Caco-2 (cell line): ENCODE results near the gene CASP3. TPM values are rescaled to one million over a fixed set of nuclear protein-coding genes. Genes with fewer than 3 reads are reported as not detected.

ENCODE experiments used
- BruUV-seq: library from RNA; stranded (reverse); fragments of 400-500 nt; replicated peaks from 2 replicates; lab custom pipeline; 2021; lab: Mats Ljungman, UMichigan
- CTCF ChIA-PET: fragments of 300-600 bp; sonication (Branson Sonifier 250); formaldehyde crosslinking; loops from one replicate; lab custom pipeline; 2022; ENCODE audit warnings: antibody characterized with exemption; lab: Charles Lee
- POLR2A ChIA-PET: fragments of 300-600 bp; sonication (Branson Sonifier 250); formaldehyde crosslinking; loops from one replicate; lab custom pipeline; 2022; ENCODE audit warnings: antibody characterized with exemption; lab: Charles Lee
- DNase-seq, 2 experiments: peaks; one replicate each; pipeline versions ENCODE4 v3.0.0 to v3.0.0-alpha.2; 2020 to 2022
- H3K27me3 ChIP-seq: replicated peaks from 2 replicates; pipeline ENCODE4 v1.6.0; 2011; ENCODE audit warnings: low read length; ENCODE audit not compliant: control insufficient read depth, insufficient read depth
- H3K36me3 ChIP-seq: 2 replicates; pipeline ENCODE4 v1.5.1; 2011; ENCODE audit warnings: low read length; ENCODE audit not compliant: control insufficient read depth, insufficient read depth
- H3K4me1 ChIP-seq: fragments of 250-450 bp; sonication (Bioruptor Pico); 2 replicates; pipeline ENCODE4 v1.5.1; 2020; ENCODE audit warnings: mild to moderate bottlenecking
- H3K4me3 ChIP-seq: 2 replicates; pipeline ENCODE4 v1.5.1; 2011; ENCODE audit warnings: low read depth, mild to moderate bottlenecking, control low read depth, low read length
- H3K9me3 ChIP-seq: fragments of 250-450 bp; sonication (Bioruptor Pico); 2 replicates; pipeline ENCODE4 v1.5.1; 2020; ENCODE audit warnings: mild to moderate bottlenecking, moderate library complexity
- H3K27ac Mint-ChIP-seq: one replicate; pipeline ENCODE4 v1.8.0; 2022; ENCODE audit warnings: mixed read lengths; ENCODE audit not compliant: unreplicated experiment
- H3K27me3 Mint-ChIP-seq: one replicate; pipeline ENCODE4 v1.8.0; 2022; ENCODE audit warnings: mixed read lengths; ENCODE audit not compliant: insufficient read depth, unreplicated experiment
- H3K36me3 Mint-ChIP-seq: one replicate; pipeline ENCODE4 v1.8.0; 2022; ENCODE audit warnings: mild to moderate bottlenecking, mixed read lengths; ENCODE audit not compliant: insufficient read depth, unreplicated experiment
- H3K4me1 Mint-ChIP-seq: one replicate; pipeline ENCODE4 v1.8.0; 2022; ENCODE audit warnings: low read depth, mixed read lengths; ENCODE audit not compliant: unreplicated experiment
- H3K4me3 Mint-ChIP-seq: one replicate; pipeline ENCODE4 v1.8.0; 2022; ENCODE audit warnings: mild to moderate bottlenecking, moderate library complexity, mixed read lengths; ENCODE audit not compliant: unreplicated experiment
- H3K9me3 Mint-ChIP-seq: one replicate; pipeline ENCODE4 v1.8.0; 2022; ENCODE audit warnings: mixed read lengths; ENCODE audit not compliant: unreplicated experiment
- intact Hi-C: fragments of 100-400 bp; cut with micrococcal nuclease; formaldehyde crosslinking; loops from one replicate; pipeline ENCODE4 v1.10.0; 2022; ENCODE audit not compliant: unreplicated experiment
- total RNA-seq: library from RNA; stranded (reverse); gene quantifications from 2 replicates; pipeline ENCODE4 v1.2.3, GENCODE V29; 2022
- TF ChIP-seq, protein P1 (sequence below), 2 experiments: fragments of 200-600 bp in 1 of 2; IDR thresholded peaks; 1 replicate in 1 of 2; 2 replicates in 1 of 2; pipeline versions ENCODE4 v1.5.1 to v1.8.0; 2011 to 2022; ENCODE audit warnings: antibody characterized with exemption in 1 of 2, control low read depth in 1 of 2, inconsistent platforms in 1 of 2, low read depth in 1 of 2, low read length in 1 of 2, mild to moderate bottlenecking in 1 of 2, moderate library complexity in 1 of 2; ENCODE audit not compliant: insufficient read depth in 1 of 2, severe bottlenecking in 1 of 2, unreplicated experiment in 1 of 2

The CASP3 gene
- total RNA-seq, 1 experiment from 2014 or later = 34.5 TPM

DNA sequence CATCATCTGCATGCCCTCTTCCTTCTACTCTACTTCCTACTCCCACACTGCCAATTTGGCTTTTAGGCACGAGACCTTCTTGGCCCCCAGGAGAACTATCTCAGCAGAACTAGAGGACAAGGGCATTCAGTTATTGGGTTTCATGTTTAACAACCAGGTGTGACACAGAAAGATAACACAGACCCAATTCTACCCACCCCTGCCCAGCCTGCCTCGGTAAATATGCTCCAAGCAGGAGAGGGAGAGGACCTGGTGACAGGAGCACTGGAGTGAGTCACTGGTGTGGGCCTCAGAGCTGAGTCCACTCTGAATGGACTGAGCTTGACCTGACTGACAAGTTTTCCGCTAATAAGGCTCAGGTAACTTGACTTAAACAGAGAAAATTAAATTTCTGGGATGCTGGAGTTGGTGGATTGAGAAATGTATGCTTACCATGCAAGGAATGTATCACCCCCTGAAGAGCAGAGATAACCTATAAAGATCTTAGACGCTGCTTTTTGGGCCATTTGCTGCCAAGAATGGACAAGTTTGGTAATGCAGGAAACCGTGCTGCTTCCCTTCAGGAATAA is 52.5 kb downstream of the CASP3 start:
- Histone ChIP-seq H3K27me3 (no peaks in the 10 kb centered on the region), H3K4me1 (peaks cover 10% of the 10 kb centered on the region), H3K36me3 (no peaks in the 10 kb centered on the region), H3K9me3 (no peaks in the 10 kb centered on the region; the same call in 1 of the 2 replicates), H3K4me3 (no peak overlapping the region)
- Mint-ChIP-seq H3K9me3 (peaks cover 3% of the 10 kb centered on the region), H3K36me3 (no peaks in the 10 kb centered on the region), H3K4me1 (peaks cover 7% of the 10 kb centered on the region), H3K27me3 (no peaks in the 10 kb centered on the region), H3K4me3 (peak overlapping the region; percentile 24), H3K27ac (no peak overlapping the region)
- TF ChIP-seq, protein P1, sequence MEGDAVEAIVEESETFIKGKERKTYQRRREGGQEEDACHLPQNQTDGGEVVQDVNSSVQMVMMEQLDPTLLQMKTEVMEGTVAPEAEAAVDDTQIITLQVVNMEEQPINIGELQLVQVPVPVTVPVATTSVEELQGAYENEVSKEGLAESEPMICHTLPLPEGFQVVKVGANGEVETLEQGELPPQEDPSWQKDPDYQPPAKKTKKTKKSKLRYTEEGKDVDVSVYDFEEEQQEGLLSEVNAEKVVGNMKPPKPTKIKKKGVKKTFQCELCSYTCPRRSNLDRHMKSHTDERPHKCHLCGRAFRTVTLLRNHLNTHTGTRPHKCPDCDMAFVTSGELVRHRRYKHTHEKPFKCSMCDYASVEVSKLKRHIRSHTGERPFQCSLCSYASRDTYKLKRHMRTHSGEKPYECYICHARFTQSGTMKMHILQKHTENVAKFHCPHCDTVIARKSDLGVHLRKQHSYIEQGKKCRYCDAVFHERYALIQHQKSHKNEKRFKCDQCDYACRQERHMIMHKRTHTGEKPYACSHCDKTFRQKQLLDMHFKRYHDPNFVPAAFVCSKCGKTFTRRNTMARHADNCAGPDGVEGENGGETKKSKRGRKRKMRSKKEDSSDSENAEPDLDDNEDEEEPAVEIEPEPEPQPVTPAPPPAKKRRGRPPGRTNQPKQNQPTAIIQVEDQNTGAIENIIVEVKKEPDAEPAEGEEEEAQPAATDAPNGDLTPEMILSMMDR (IDR thresholded peaks at IDR 0.05; ENCODE audit: insufficient read depth in 1 of 2, low read depth in 1 of 2, low read length in 1 of 2, severe bottlenecking in 1 of 2, unreplicated experiment in 1 of 2) = no peak
- POLR2A ChIA-PET = no interaction called here
- CTCF ChIA-PET = interaction anchor here (0.6 kb wide), 1 partner anchor 699 kb away, joined by 3 read pairs; no protein-coding TSS in a partner anchor
- DNase-seq = peak; percentile 34 to 49
- intact Hi-C loops = no loop called here
- BruUV-seq = no TSS peak

DNA sequence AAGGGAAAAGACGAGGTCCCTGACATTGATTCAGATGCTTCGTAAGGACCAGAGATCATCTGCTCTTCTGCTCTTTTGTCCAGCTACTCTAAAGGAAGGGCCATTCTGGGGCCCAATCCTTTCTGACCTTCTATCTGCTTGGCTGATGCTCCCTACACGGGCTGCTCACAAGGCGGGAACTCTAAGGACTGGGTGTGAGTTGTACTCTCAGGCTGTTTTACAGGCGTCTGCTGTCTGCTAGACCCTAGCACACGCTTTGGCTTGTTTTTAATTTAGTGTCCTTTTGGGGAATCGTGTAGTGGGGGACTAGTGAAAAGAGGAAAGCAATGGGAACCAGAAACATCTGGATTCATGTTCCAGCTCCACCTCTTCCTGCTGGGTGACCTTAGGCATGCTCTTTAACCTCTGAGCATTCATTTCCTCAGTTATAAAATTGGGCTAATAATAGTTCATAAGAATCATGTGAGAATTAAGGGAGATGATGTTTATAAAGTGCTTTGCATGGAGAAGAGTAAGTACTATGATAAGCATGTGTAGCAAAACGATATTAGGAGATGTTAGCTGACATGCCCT is 53.1 kb downstream of the CASP3 start:
- H3K4me1 ChIP-seq = peaks cover 10% of the 10 kb centered on the region
- BruUV-seq = no TSS peak
- peak overlapping the region; percentile 24 for H3K4me3 Mint-ChIP-seq
- no peaks in the 10 kb centered on the region for H3K27me3 ChIP-seq
- POLR2A ChIA-PET = no interaction called here
- peaks cover 7% of the 10 kb centered on the region for H3K4me1 Mint-ChIP-seq
- no peaks in the 10 kb centered on the region for H3K9me3 Mint-ChIP-seq
- CTCF ChIA-PET = no interaction called here
- H3K36me3 Mint-ChIP-seq = no peaks in the 10 kb centered on the region
- H3K27ac Mint-ChIP-seq = no peak overlapping the region
- H3K4me3 ChIP-seq = no peak overlapping the region
- no peak for DNase-seq
- no peaks in the 10 kb centered on the region for H3K27me3 Mint-ChIP-seq
- intact Hi-C loops = no loop called here
- H3K36me3 ChIP-seq = no peaks in the 10 kb centered on the region
- no peaks in the 10 kb centered on the region; the same call in 1 of the 2 replicates for H3K9me3 ChIP-seq
- TF ChIP-seq, protein P1 (IDR thresholded peaks at IDR 0.05; ENCODE audit: insufficient read depth in 1 of 2, low read depth in 1 of 2, low read length in 1 of 2, severe bottlenecking in 1 of 2, unreplicated experiment in 1 of 2) = no peak

DNA sequence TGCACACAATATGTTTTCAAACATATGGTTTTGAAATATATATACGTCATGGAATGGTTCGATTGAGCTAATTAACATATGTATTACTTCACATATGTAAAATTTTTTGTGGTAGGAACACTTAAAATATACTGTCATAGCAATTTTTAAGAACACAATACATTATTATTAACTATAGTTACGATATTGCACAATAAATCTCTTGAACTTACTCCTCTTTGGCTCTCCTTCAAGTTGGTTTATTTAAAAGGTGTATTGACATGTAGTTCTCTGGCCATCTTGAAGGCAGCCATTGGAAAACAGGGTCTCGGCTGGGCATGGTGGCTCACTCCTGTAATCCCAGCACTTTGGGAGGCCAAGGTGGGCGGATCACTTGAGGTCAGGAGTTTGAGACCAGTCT is 53.8 kb downstream of the CASP3 start:
- BruUV-seq = no TSS peak
- Mint-ChIP-seq H3K4me3 (no peak overlapping the region), H3K27ac (no peak overlapping the region), H3K9me3 (no peaks in the 10 kb centered on the region), H3K4me1 (peaks cover 7% of the 10 kb centered on the region), H3K27me3 (no peaks in the 10 kb centered on the region), H3K36me3 (no peaks in the 10 kb centered on the region)
- POLR2A ChIA-PET = no interaction called here
- H3K27me3 ChIP-seq = no peaks in the 10 kb centered on the region
- intact Hi-C loops = no loop called here
- CTCF ChIA-PET = no interaction called here
- H3K4me1 ChIP-seq = peaks cover 10% of the 10 kb centered on the region
- no peaks in the 10 kb centered on the region for H3K36me3 ChIP-seq
- no peak overlapping the region for H3K4me3 ChIP-seq
- no peak for DNase-seq
- no peaks in the 10 kb centered on the region; the same call in 1 of the 2 replicates for H3K9me3 ChIP-seq
- TF ChIP-seq, protein P1 (IDR thresholded peaks at IDR 0.05; ENCODE audit: insufficient read depth in 1 of 2, low read depth in 1 of 2, low read length in 1 of 2, severe bottlenecking in 1 of 2, unreplicated experiment in 1 of 2) = no peak
